ENCODE data around the gene CCDC28A.
"Not testable (repeated sequence)": the region's sequence is repeated elsewhere in the genome, so short reads cannot be mapped to it uniquely, and the experiment has no call there.

Gene CCDC28A

GRCh38 chr6:138773177-138774091 lies at the start of gene CCDC28A:
CCDC28A (plus strand) TSS chr6:138773769; CDS start chr6:138776121, 2,352 bp downstream.
- DNase-seq = peak; percentile 92 to 94

- DNase-seq = no peak
These were observed 49.6 kb upstream of the CCDC28A start for GRCh38 chr6:138724015-138724414.

- DNase-seq = no peak
These were observed 47.4 kb upstream of the CCDC28A start for GRCh38 chr6:138726066-138726756.

- no peak for DNase-seq
These were observed 46.8 kb upstream of the CCDC28A start for GRCh38 chr6:138726757-138727097.

GRCh38 chr6:138727182-138727581 lies 46.4 kb upstream of the CCDC28A start:
- DNase-seq = no peak

GRCh38 chr6:138728662-138729061 lies 44.9 kb upstream of the CCDC28A start:
- DNase-seq = no peak

- not testable (repeated sequence) for DNase-seq
These were observed 43.5 kb upstream of the CCDC28A start for GRCh38 chr6:138730037-138730436.

- no peak for DNase-seq
These were observed 39.0 kb upstream of the CCDC28A start for GRCh38 chr6:138734585-138734984.

- no peak for DNase-seq
These were observed 36.9 kb upstream of the CCDC28A start for GRCh38 chr6:138736640-138737039.

GRCh38 chr6:138752017-138752416 lies 21.6 kb upstream of the CCDC28A start:
- no peak for DNase-seq

- no peak for DNase-seq
These were observed 16.4 kb upstream of the CCDC28A start for GRCh38 chr6:138757136-138757535.

- peak in 1 of 2 donors; percentile 42 for DNase-seq
These were observed 7.5 kb upstream of the CCDC28A start for GRCh38 chr6:138765896-138766655.

GRCh38 chr6:138769102-138769676 lies 4.4 kb upstream of the CCDC28A start:
- no peak for DNase-seq

- no peak for DNase-seq
These were observed 883 bp upstream of the CCDC28A start for GRCh38 chr6:138772596-138773176.

- DNase-seq = no peak
These were observed 801 bp downstream of the CCDC28A start for GRCh38 chr6:138774370-138774769.

- DNase-seq = no peak
These were observed 3.1 kb downstream of the CCDC28A start for GRCh38 chr6:138776659-138777058.

- no peak for DNase-seq
These were observed 4.8 kb downstream of the CCDC28A start for GRCh38 chr6:138778331-138778730.

GRCh38 chr6:138782243-138782642 lies 8.7 kb downstream of the CCDC28A start:
- DNase-seq = no peak

GRCh38 chr6:138785079-138785478 lies 11.5 kb downstream of the CCDC28A start:
- no peak for DNase-seq

GRCh38 chr6:138785980-138786379 lies 12.4 kb downstream of the CCDC28A start:
- no peak for DNase-seq

- DNase-seq = no peak
These were observed 13.6 kb downstream of the CCDC28A start for GRCh38 chr6:138787138-138787537.

GRCh38 chr6:138795809-138796603 lies 22.4 kb downstream of the CCDC28A start, which contains the start of gene ECT2L:
ECT2L (plus strand) TSS chr6:138796087; CDS start chr6:138813275, 17,188 bp downstream.
- no peak for DNase-seq

All from CD4-positive, alpha-beta T cell treated with Interleukin-1 beta for 1 hour (primary cell).